ENCODE measurements around the gene COQ5.
"Not testable (repeated sequence)": the region's sequence is repeated elsewhere in the genome, so short reads cannot be mapped to it uniquely, and the experiment has no call there.

COQ5 gene, protein sequence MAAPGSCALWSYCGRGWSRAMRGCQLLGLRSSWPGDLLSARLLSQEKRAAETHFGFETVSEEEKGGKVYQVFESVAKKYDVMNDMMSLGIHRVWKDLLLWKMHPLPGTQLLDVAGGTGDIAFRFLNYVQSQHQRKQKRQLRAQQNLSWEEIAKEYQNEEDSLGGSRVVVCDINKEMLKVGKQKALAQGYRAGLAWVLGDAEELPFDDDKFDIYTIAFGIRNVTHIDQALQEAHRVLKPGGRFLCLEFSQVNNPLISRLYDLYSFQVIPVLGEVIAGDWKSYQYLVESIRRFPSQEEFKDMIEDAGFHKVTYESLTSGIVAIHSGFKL

DNA sequence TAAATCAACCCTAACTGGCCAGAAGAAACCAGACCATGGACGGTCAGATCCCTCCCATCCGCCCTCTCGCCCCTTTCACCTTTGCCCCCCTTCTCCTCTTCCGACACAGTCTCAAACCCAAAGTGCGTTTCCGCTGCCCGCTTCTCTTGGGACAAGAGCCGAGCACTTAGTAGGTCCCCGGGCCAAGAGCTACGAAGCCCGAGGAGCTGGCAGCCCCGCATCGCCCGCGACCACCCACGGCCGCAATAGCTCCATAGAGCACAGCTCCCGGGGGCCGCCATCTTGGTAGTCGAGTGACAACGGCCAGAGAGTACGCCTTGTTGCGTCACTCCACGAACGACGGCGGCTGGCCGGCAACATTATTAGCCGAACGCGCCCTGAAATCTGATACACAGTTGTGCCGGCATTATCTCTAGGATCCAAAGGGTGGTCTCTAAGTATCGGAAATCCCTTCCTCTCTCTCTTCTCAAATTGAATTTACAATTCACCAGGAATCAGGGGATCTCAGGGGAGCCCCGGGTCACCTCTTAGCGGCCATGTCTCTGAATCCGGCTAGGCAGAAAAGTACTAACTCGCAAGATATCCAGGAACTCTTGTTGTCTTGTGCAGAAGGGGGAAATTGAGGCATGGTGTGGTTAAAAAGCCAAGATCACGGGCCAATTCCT lies at the start of gene COQ5:
Gene COQ5 (minus strand): TSS at position 298 of the 665 bp plus-strand sequence. CDS start 17 bp downstream, at position 281.
- DNase-seq = peak; percentile 88 to 90

DNA sequence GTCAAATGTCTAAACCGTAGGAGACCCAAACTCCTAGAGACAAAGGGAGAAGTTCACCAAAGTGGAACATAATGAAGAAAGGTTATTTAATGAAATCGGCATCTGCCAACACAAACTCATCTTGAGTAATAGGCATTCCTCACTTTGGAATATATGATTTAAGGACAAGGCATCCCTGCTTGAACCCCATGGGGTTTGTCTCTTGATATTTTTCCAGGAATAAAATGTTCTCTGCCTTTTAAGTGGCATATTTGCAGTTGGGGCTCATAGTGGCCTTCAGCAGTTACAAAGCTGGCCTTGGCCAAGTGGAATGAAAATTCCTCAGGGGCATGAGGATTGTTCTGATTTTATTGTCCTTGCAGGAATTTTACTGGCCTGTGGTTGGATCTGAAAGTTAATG lies 45.1 kb upstream of the COQ5 start:
- no peak for DNase-seq

DNA sequence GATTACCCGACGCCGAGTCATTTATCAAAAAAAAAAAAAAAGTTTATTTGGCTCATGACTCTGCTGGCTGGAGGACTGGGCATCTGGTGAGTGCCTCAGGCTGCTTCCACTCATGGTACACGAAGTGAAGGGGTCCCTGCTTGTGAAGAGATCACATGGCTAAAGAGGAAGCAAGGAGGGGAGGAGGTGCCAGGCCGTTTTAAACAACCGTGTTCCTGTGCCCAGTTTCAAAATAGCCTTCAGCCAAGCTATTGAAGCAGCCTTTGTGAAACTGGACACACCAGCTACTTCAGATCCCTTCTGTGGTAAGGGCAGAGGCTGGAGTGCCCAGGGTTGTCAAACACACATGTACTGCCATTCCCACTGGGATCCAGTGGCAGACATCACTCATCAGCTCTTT lies 44.6 kb upstream of the COQ5 start:
- no peak for DNase-seq

DNA sequence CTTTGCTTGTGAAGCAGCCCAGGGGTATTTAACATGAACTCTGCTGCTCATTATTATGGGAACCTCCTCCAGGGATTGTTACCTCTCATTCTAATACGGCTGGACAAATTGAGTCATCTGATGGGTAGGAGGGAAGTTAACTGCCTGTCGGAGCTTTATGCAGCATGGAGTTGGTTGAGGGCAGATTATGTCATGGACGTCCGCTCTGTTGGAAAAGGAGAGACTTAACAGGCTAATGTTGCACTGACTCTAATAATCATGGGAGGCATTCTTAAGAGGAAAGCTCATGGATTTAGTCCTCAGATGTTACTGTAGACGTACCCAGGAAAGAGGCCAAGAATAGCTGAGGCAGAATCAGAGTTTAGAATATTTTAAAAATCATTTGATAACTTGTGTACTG lies 42.3 kb upstream of the COQ5 start:
- DNase-seq = no peak

- DNase-seq = no peak
Observed at GRCh38 chr12:120563495-120563894, 34.5 kb upstream of the COQ5 start.

GRCh38 chr12:120562906-120563305 lies 33.9 kb upstream of the COQ5 start:
- no peak for DNase-seq

DNA sequence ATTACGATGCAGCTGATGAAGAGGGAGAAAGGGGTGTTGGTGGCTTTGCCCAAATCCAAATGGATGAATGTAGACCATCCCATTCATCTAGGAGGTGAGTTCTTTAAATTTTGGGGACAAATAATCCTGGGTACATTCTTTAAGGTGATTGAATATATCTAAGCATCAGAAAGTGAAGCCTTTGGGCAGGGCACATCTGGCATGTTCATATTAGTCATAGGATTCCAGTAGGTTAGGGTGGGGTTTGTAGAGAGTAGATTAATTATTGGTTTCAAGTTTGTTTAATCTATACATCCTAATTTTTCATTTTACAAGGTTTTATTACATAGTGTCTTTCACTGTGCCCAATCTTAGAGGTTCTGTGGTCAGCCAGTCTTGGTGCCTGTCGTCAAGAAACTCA lies 28.6 kb upstream of the COQ5 start:
- DNase-seq = no peak

DNA sequence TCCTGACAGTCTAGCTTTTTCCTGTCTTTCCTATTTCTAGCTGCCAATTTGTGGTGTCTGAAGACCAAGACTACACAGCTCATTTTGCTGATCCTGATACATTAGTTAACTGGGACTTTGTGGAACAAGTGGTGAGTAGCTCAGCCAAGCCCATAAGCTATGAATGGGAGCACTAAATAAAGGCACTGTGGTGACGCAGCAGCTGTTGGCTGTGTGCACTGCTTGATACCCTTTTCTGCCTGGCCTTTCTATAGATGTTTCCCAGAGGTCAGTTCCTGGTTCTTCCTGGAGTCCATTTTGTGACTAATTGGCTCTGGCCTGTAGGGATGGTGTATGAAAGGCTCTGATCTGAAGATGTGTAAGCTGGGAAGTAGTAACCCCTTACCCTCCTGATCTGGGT lies 25.7 kb upstream of the COQ5 start:
- no peak for DNase-seq

GRCh38 chr12:120546050-120546386 lies 17.1 kb upstream of the COQ5 start:
- no peak for DNase-seq

DNA sequence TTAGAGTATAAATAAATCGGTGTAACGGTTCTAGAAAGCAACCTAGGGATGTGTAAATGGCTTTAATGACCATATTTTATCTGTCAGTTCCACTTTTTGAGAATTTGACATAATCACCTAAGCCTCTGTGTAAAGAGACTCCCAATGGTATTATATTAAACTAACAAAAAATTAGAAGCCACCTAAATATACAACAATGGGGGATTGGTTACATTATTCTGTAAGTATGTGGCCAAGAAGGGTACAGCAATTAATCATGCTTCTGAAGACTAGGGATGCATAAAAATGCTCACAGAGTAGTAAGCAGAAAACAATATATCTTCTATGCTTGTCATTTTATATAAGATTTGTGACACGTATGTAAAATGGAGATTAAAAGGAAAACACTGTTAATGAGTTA lies 15.7 kb upstream of the COQ5 start:
- no peak for DNase-seq

- no peak for DNase-seq
Observed at GRCh38 chr12:120542166-120542565, 13.2 kb upstream of the COQ5 start.

DNA sequence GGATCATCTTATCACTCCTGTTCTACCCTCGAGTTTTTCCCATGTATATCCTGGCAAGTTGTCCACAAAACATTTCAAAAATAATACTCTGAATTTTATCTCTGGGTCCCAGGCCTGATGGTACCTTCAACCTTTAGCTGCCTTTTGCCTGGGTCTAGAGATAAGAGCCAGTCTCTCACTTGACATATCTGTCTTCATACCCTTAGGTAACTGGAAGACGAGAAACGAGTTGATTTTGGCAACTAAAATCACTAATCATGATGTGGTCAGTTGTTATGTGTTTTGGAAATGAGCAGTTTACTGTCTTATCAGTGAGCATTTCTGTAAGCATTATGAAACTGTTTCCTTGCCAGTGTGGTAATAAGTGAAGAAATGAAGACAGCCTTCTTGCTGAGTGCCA lies 11.5 kb upstream of the COQ5 start:
- DNase-seq = no peak

GRCh38 chr12:120539303-120539702 lies 10.3 kb upstream of the COQ5 start:
- DNase-seq = no peak

- no peak for DNase-seq
Observed at GRCh38 chr12:120538281-120539156, 9.6 kb upstream of the COQ5 start.

DNA sequence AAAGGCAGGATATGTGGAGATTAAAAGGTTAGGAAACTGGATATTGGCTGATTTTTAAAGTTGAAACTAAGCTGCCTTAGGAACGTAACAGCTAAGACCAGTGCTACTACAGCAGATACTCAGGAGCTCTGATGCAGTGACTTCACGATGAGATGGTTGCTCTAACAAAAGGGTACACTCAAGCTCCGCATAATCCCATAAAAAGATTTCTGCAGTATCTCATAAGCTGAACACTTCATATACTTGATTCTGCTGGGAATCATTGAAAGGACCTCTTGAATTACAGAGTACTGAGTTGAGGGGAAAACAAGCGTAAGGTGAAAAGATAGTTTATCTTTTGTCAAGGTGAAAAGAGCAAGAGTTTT lies 8.9 kb upstream of the COQ5 start:
- DNase-seq = no peak

DNA sequence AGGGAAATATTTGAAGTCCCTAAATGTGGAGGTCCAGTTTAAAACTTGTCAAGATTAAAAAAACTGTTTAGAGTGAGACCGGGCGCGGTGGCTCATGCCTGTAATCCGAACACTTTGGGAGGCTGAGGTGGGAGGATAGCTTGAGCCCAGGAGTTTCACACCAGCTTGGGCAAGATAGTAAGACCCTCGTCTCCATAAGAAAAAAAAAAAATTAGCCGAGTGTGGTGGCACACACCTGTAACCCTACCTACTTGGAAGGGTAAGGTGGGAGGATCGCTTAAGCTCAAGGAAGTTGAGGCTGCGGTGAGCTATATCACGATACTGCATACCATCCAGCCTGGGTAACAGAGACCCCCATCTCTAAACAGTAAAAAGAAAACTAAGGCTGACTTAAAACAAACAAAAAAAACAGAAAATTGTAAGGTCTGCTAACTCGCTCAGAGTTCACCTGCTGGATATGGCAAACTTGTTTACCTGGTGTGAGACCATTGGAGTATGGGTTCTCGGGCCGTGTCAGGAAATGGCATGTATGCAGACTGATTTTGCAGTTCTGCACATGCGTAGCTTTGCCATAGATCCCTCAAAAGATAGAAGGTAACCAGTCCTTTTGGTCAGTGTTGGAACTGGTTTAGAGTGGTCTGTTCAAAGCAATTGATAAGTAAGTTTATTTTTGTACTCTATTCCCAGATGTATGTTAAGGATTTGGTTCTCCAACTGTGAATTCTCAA lies 7.3 kb upstream of the COQ5 start:
- no peak for DNase-seq

DNA sequence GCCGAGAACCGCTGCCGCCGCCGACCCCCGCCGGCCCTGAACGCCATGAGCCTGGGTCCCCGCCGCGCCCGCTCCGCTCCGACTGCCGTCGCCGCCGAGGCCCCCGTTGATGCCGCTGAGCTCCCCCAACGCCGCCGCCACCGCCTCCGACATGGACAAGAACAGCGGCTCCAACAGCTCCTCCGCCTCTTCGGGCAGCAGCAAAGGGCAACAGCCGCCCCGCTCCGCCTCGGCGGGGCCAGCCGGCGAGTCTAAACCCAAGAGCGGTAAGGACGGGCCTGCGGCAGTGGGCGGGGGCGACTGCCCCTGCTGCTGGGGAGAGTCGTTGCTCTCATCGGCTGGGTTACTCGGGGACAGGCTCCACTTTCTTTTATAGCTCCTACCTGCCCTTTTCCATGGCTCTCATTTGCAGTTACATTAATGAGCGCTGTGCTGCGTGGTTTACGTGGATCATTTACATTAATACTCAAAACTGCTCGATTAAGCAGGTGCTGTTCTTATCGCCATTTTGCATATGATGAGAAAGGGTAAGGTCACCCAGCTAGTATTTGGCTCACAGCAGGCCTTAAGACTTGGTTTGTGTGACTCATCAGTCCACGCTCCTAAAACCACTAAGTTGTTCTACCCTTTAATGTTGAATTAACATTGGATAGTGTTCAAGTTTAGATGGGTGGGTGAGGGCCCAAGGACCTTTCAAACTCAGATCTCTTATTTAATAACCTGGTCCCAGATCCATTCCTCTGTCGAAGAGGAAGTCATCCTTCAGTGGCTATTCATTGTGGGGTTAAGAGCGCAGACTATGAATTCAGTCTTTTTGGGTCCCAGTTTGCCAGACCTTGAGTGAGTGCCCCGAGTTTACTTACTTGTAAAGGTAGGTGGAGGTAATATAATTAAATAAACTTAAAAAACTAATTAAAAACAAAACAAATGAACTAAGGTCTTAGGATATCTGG lies 6.0 kb upstream of the COQ5 start:
- peak; percentile 8 to 50 for DNase-seq

GRCh38 chr12:120534203-120534702 lies 5.3 kb upstream of the COQ5 start, which contains the start of gene RNF10:
Gene RNF10, plus strand, starts transcription at chr12:120534356. Its CDS starts 456 bp downstream, at chr12:120534812.
- peak; percentile 84 to 90 for DNase-seq

DNA sequence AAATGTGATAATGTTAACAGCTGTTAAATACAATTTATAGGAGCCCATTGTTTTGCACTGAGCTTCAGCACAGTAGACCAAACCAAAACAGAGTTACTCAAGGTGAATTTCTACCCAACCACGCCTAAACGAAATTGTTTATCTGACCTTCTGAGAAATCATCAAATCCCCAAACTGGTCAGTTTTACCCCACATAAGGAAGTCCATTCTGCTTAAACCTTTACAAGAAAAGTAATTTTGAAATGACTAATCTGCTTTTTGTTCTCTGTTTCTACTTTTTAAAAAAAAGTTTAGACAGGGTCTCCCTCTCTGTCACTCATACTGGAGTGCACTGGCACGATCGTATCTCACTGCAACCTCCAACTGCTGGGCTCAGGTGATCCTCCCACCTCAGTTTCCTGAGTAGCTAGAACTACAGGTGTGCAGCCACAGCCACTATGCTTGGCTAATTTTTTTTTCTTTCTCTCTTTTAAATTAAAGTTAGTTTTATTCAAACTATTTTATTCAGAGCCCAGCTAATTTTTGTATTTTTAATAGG lies 3.8 kb upstream of the COQ5 start:
- no peak for DNase-seq

DNA sequence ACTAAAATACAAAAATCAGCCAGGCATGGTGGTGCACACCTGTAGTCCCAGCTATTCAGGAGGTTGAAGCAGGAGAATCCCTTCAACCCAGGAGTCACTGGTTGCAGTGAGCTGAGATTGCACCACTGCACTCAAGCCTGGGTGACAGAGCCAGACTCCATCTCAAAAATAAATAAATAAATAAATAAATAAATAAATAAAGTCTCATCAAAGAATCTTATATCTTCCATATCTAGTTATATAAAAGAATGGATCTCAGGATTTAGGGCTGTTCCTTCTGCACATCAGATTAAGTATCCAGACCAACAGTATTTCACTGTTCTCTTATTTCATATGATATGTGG lies 1.4 kb upstream of the COQ5 start:
- DNase-seq = not testable (repeated sequence)

DNA sequence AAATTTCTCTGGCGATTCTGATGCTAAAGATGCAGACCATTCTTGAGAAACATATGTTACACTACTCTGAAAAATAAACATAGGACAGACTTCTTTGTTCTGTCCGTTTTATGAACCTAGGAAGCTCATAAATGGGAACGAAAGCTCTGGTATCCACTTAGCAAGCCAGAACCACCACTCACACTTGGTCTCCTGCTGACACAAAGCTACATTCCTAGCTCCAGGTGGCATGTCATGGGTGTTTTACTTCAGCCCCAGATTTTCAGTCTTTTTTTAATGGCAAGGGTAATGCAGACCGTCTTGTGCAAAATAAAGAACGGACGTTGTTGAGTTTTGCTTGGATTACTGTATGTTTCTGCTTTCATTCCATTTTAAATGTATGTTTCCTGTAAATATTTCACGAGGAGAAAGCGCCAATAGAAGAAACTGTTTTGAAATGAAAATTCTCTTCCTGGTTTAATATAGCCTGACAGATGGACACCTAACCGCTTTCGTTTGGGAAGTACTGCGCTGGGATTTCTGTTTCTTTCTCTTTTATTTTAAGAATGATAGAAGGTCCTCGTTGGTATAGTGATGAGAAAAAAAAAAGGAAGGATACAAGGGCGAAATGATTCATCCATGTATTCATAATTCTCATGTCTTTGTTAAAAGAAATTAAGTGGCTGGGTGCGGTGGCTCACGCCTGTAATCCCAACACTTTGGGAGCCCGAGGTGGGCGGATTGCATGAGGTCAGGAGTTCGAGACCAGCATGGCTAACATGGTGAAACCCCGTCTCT lies 871 bp upstream of the COQ5 start:
- peak; percentile 33 to 82 for DNase-seq
